ENCODE measurements around the gene CNDP1.
"Not testable (repeated sequence)": the region's sequence is repeated elsewhere in the genome, so short reads cannot be mapped to it uniquely, and the experiment has no call there.

Gene CNDP1, protein sequence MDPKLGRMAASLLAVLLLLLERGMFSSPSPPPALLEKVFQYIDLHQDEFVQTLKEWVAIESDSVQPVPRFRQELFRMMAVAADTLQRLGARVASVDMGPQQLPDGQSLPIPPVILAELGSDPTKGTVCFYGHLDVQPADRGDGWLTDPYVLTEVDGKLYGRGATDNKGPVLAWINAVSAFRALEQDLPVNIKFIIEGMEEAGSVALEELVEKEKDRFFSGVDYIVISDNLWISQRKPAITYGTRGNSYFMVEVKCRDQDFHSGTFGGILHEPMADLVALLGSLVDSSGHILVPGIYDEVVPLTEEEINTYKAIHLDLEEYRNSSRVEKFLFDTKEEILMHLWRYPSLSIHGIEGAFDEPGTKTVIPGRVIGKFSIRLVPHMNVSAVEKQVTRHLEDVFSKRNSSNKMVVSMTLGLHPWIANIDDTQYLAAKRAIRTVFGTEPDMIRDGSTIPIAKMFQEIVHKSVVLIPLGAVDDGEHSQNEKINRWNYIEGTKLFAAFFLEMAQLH

DNA sequence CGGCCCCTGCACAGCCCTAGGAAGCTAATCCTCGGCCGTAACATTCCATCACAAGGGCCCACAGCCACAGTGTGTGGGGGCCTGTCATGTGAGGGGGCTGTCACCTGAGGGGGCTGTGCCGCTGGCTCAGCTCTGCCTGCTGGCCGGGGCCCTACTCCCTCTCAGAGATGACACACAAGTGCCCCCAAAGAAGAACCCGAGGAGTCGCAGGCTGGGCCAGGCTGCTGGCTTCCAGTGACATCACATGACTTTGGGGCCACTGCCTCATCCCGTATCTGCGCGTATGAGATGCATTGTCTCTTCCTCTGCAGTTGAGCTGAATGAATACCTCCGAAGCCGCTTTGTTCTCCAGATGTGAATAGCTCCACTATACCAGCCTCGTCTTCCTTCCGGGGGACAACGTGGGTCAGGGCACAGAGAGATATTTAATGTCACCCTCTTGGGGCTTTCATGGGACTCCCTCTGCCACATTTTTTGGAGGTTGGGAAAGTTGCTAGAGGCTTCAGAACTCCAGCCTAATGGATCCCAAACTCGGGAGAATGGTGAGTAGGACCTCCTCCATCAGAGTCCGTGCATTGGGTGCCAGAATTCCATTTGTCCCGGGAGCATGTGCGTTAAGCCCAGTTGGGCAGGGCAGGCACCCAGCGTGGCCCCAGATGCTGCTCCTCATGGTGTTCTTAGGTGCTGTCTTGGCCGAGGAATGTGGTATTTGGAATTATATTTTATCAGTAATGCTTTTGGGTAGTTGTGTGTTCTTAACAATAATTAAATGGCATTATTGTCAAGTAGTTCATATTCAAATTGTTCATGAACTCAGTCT lies at the start of gene CNDP1:
CNDP1 (plus strand) TSS at position 351 of the 820 bp plus-strand sequence; CDS start at position 519, 168 bp downstream.
- DNase-seq (ENCODE audit: low read depth in 2 of 2), result no peak

DNA sequence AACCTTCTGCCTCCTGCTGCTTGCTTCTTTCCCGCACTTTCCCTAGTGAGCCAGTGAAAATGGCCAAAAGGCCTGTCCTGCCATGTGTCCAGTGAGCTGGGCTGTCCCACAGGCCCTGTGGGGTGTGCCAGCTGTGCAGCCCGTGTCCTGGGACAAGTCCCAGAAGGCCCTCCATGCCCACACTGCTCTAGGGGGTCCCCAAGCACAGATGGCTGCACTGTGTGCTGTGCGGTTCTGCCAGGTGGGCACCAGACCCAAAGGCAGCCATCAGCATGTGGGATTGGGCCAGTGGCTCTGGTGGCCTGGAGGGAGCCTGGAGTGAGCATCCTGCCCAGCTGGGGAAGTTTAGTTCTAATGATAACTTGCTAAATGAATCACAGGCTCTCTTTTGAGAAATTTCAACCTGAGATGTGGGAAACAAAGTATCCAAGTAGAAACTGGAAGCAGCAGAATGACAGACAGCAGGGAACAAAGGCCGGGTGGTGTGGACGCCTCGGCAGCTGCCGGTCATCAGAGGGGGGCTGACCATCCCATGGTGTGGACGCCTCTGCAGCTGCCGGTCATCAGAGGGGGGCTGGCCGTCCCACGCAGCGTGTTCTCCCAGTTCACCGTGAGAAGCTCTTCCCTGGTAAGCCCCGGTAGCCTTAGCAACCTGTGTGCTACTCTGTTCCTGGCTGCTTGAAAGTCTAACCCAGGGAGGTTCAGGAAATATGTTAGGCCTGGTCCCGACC lies 48.0 kb upstream of the CNDP1 start:
- no peak for DNase-seq (ENCODE audit: low read depth in 2 of 2)

GRCh38 chr18:74488354-74488753 lies 45.9 kb upstream of the CNDP1 start:
- no peak for DNase-seq (ENCODE audit: low read depth in 2 of 2)

DNA sequence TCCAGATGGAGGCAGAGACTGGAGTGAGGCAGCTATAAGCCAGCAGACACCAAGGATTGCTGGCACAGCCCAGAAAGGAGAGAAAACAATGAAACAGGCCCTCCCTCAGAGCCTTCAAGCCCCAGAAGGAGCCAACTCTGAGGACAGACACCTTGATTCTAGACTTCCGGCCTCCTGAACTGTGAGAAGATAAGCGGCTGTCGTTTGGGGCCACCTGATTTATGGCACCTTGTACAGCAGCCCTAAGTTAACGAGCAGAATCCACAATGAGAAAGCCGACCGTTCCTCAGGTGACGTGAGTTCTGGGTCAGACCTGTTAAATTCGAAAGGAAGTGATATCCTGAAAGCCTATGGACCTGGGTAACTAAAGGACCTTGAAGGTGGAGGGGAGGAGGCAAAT lies 45.4 kb upstream of the CNDP1 start:
- no peak for DNase-seq (ENCODE audit: low read depth in 2 of 2)

DNA sequence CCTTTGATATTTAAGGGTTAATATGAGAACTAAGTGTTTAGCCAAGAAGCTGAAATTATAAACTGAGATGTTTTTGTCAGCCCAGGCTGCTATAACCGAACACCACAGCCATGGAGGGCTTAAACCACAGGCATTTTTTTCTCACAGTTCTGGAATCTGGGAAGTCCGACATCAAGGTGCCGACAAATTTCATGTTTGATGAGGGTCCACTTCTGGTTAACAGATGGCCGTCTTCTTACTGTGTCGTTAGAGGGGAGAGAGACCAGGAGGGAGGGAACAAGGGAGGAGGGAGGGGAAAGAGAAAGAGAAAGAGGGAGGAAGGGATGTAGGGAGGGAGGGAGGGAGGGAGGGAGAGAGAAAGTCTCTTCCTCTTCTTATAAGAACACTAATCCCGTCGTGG lies 44.6 kb upstream of the CNDP1 start:
- DNase-seq (ENCODE audit: low read depth in 2 of 2), result no peak

GRCh38 chr18:74492259-74492658 lies 42.0 kb upstream of the CNDP1 start:
- no peak for DNase-seq (ENCODE audit: low read depth in 2 of 2)

GRCh38 chr18:74493689-74494088 lies 40.6 kb upstream of the CNDP1 start:
- peak in 1 of 2 donors; percentile 18 for DNase-seq (ENCODE audit: low read depth in 2 of 2)

- DNase-seq (ENCODE audit: low read depth in 2 of 2), result no peak
Measured at GRCh38 chr18:74494514-74494913, 39.8 kb upstream of the CNDP1 start.

- peak; percentile 99 to 100 for DNase-seq (ENCODE audit: low read depth in 2 of 2)
Measured at GRCh38 chr18:74495581-74496507, 38.5 kb upstream of the CNDP1 start, which contains the start of gene CNDP2. CNDP2 (plus strand) TSS chr18:74496363; CDS start chr18:74499974, 3,611 bp downstream.

DNA sequence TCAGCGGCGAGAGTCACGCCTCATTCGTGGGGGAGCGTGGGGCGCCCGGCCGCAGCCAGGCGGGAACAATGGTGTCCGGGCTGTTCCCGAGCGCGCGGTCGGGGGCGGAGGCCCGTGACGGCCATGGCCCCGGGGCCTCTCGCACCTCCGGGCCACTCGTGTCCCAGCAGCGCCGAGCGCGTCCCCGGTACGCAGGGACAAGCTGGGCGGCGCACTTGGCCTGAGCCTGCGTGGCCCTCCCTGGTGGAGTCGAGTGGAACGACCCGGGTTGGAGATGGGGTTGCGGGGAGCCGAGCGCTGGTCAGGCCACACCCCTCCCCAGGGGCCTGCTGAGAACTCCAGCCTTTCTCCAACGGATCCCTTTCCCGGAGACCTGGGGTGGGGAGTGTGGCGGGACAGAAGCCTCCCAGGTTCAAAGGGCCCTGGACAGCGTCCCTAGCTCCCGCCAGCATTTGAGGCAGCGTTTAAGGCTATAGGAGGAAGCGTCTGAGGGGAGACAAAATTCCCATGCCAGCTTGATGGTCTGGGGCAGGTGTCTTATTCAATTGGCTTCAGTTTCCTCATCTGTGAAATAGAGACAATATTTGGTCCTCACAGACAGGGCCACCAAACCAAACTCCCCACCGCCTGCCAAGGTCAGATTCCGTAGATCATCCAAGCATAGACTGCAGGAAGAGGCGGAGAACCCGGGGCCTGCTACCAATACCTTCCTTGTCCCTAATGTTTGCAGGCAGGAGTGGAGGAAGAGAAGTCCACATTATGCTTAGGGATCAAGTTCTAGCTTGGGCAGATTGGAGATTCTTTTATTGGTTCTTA lies 37.6 kb upstream of the CNDP1 start:
- DNase-seq (ENCODE audit: low read depth in 2 of 2), result peak; percentile 26 to 37

DNA sequence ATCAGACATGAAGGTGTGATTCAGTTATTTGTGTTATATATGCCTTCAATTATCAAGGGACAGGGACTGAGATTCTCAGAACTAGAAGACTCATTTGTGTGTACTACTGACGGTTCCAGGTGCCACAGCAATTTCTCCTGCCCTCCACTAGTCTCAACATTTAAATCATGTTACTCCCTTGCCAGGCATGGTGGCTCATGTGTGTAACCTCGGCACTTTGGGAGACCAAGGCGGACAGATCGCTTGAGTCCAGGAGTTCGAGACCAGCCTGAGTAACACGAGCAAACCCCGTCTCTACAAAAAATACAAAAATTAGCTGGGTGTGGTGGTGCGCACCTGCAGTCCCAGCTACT lies 37.0 kb upstream of the CNDP1 start:
- DNase-seq (ENCODE audit: low read depth in 2 of 2), result no peak

- DNase-seq (ENCODE audit: low read depth in 2 of 2), result no peak
Measured at GRCh38 chr18:74497778-74498177, 36.5 kb upstream of the CNDP1 start.

GRCh38 chr18:74498712-74499627 lies 35.3 kb upstream of the CNDP1 start:
- peak; percentile 58 to 78 for DNase-seq (ENCODE audit: low read depth in 2 of 2)

DNA sequence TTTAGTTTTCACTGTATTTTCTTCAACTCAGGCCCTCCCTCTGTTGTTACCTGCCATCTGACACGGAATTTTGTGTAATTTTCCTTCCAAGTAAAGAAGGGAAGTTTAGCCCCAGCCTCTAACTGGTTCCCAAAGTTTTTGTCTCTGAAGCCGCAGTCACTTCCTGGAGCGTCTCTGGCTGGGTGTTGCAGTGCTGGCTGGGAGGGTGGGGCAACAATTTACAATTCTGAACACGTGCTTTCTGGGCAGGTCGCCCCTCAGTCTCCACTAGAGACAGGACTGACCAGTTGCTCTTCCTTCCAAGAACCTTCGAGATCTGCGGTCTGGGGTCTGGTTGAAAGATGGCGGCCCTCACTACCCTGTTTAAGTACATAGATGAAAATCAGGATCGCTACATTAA lies 34.7 kb upstream of the CNDP1 start:
- DNase-seq (ENCODE audit: low read depth in 2 of 2), result peak in 1 of 2 donors; percentile 28

DNA sequence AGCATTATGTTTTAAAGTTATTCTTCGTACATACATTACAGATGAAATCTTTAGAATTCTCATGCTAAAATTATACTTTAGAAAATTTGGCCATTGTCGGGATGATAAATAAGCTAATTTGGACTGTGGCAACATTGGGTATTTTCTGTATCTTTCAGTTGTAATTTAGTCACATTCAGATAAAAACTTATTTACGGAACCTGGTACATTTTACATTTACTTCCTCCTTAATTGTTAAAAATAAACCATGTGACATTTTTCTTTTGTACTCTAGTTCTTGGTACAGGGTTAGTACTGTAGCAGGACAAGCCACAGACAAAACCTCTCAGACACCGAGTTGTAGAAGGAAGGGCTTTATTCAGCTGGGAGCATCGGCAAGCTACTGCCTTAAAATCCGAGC lies 33.9 kb upstream of the CNDP1 start:
- DNase-seq (ENCODE audit: low read depth in 2 of 2), result no peak

GRCh38 chr18:74500774-74501173 lies 33.5 kb upstream of the CNDP1 start:
- DNase-seq (ENCODE audit: low read depth in 2 of 2), result not testable (repeated sequence)

DNA sequence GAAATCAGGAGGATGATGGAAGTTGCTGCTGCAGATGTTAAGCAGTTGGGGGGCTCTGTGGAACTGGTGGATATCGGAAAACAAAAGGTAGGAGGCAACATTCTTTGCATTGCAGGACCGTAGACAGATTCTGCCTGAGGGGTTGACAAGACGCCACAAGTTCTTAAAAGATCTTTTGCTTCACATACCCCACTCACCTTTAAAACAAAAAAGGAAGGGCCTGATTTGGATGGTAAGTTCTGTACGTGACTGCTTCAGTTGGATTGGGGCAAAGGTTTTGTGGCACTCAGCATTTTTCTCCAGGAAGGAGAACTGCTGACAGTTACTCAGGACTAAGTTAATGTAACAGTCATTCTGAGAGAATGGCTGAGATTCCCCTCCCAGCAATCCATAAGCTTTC lies 32.9 kb upstream of the CNDP1 start:
- DNase-seq (ENCODE audit: low read depth in 2 of 2), result no peak

- no peak for DNase-seq (ENCODE audit: low read depth in 2 of 2)
Measured at GRCh38 chr18:74503137-74503536, 31.2 kb upstream of the CNDP1 start.

DNA sequence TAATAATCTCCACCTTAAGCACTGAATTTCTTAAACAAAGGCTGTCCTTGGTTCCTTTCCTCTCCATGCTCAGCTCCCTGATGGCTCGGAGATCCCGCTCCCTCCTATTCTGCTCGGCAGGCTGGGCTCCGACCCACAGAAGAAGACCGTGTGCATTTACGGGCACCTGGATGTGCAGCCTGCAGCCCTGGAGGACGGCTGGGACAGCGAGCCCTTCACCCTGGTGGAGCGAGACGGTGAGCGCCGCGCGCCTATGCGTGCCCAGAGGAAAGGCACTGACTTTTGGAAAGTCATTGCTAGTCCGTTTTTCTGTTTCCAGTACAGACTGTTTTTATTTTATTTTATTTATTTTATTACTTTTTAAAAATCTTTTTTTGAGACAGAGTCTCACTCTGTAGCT lies 28.5 kb upstream of the CNDP1 start:
- no peak for DNase-seq (ENCODE audit: low read depth in 2 of 2)

Measured in stimulated activated CD4-positive, alpha-beta T cell treated with anti-CD3 and anti-CD28 coated beads, Interleukin-4, amount 100 ng/mL, for 48 hours (primary cell).